Esophagus squamous epithelium (tissue), 5 donors: ENCODE measurements around the gene COG6. TPM values are rescaled to one million over a fixed set of nuclear protein-coding genes. Genes with fewer than 3 reads are reported as not detected.

Experiments
- DNase-seq: peaks from one replicate; lab custom pipeline; 2025; lab: John Stamatoyannopoulos, UW
- H3K27ac ChIP-seq, 4 donors: fragments of 200-600 bp; sonication (generic); one replicate each; pipeline ENCODE4 v1.5.1; 2016 to 2019; ENCODE audit warnings: mild to moderate bottlenecking in 1 of 4
- H3K27me3 ChIP-seq, 4 donors: fragments of 200-600 bp; sonication (generic); 1 replicate in 3 of 4; 2 replicates in 1 of 4; pipeline versions ENCODE4 v1.5.1 to v1.6.0; 2017 to 2021; ENCODE audit warnings: antibody characterized with exemption in 1 of 4
- H3K36me3 ChIP-seq, 3 donors: fragments of 200-600 bp; sonication (generic); one replicate each; pipeline ENCODE4 v1.5.1; 2016 to 2019
- H3K4me1 ChIP-seq, 3 donors: fragments of 200-600 bp; sonication (generic); one replicate each; pipeline ENCODE4 v1.5.1; 2017 to 2019
- H3K4me3 ChIP-seq, 4 donors: fragments of 200-600 bp; sonication (generic); 1 replicate in 3 of 4; 2 replicates in 1 of 4; pipeline ENCODE4 v1.5.1; 2016 to 2019; ENCODE audit warnings: mild to moderate bottlenecking in 2 of 4, moderate library complexity in 1 of 4
- H3K9me3 ChIP-seq, 3 donors: fragments of 200-600 bp; sonication (generic); one replicate each; pipeline ENCODE4 v1.5.1; 2016 to 2019
- CTCF ChIP-seq, 6 experiments: fragments of 450-650 bp in 4 of 6; fragments of 200-600 bp in 2 of 6; sonication (generic) in 2 of 6; IDR thresholded peaks; one replicate each; pipeline ENCODE4 v1.5.1; 2016 to 2019; ENCODE audit warnings: antibody characterized with exemption in 6 of 6, mild to moderate bottlenecking in 4 of 6, moderate library complexity in 4 of 6
- POLR2A ChIP-seq, 4 donors: fragments of 450-650 bp; IDR thresholded peaks; one replicate each; pipeline ENCODE4 v1.6.1; 2017; ENCODE audit warnings: antibody characterized with exemption in 4 of 4, mild to moderate bottlenecking in 4 of 4, moderate library complexity in 3 of 4
- WGBS, 2 donors: methylation state at CpG; one replicate each; pipeline ENCODE4 v1.1.5; 2018; 5-methylcytosine and 5-hydroxymethylcytosine counted together
- intact Hi-C: fragments of 100-400 bp; cut with DNase I; formaldehyde crosslinking; loops from one replicate; pipeline ENCODE4 v1.15.0; 2022
- total RNA-seq, 4 donors: library from RNA; depleted of rRNA; stranded (reverse); fragments of >200 nt; gene quantifications; one replicate each; pipeline ENCODE4 v1.1.0, GENCODE V29; 2016
- donor health status: DM: yes; HTN: yes; CAD: no.

The COG6 gene
- total RNA-seq, 4 donors from 2014 or later = 10.5 to 18.9 (median 14.9) TPM

DNA sequence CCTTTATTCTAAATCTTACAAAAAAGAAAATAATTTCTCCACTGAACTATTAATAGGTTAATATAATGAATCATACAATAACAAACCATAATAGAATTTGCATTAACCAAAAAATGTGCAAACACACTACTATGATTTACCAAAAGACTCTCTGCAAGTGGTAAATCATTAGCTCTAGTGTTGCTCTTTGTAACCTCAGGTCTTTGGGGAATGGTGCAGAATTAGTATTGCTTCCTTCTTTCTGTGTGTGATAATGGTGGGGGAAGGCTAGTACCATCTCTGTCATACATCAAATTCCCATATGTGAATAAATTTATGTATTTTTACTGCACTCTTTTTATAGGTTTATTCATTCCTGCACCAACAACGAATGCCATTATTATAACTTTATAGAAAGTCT, 105.1 kb downstream of the COG6 start:
- Histone ChIP-seq H3K4me3 (no peak overlapping the region), H3K4me1 (peaks cover 0 to 8% (median 3%) of the 10 kb centered on the region in 3 donors), H3K9me3 (no peaks in the 10 kb centered on the region), H3K27ac (no peak overlapping the region), H3K36me3 (no peaks in the 10 kb centered on the region), H3K27me3 (no peaks in the 10 kb centered on the region)
- DNase-seq = no peak
- WGBS, 2 donors = 85 to 88% methylated on average over 1 of the region's 1 CpG
- no peak for TF ChIP-seq POLR2A (IDR thresholded peaks at IDR 0.05)
- no peak for TF ChIP-seq CTCF (IDR thresholded peaks at IDR 0.05)
- intact Hi-C loops = no loop called here

DNA sequence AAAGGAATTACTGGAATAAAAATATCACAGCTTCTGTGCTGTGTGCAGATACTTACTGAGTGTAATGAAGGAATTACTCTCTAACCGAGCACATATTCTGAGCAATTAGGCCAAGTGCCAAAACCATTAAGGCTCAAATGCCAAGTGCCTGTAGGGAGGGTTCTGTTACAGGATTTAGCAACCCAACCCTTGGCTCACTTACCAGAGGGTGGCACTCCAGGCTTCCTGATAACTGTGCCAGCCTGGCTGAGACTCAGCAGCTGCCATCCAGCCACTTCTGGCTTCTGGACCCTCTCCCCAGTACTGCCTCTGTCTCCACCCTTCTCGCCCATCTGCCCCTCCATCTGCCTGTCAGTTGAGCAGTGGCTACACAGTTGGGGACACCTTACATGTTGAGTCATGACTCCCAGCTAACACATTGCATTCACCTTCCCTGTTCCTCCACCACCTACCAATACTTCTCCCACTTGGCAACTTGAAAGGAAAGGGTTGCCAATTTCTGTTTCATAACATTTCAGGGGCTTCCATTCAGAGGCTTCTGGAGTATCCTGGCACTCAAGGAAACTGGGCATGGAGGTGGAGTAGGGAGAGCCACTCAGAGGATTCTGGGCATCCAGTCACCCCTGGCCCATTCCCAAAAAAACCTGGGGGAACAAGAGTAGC, 110.5 kb downstream of the COG6 start:
- Histone ChIP-seq H3K4me3 (no peak overlapping the region), H3K27ac (peak overlapping the region; percentile 1 to 70 (median 42)), H3K4me1 (peaks cover 7 to 62% (median 31%) of the 10 kb centered on the region in 3 donors), H3K27me3 (no peaks in the 10 kb centered on the region), H3K9me3 (no peaks in the 10 kb centered on the region), H3K36me3 (no peaks in the 10 kb centered on the region)
- intact Hi-C loops = no loop called here
- DNase-seq = no peak
- TF ChIP-seq CTCF (IDR thresholded peaks at IDR 0.05) (peak in 5 of 6 experiments; percentile 5 to 47 (median 25)), POLR2A (IDR thresholded peaks at IDR 0.05) (no peak)
- 22 to 30% methylated on average over 1 to 2 of the region's 2 CpGs for WGBS, 2 donors

GRCh38 chr13:39766464-39767158, 111.1 kb downstream of the COG6 start:
- DNase-seq = no peak
- WGBS, 2 donors = 24 to 25% methylated on average over 2 of the region's 2 CpGs
- Histone ChIP-seq H3K4me3 (no peak overlapping the region), H3K27ac (peak overlapping the region; percentile 1 to 70 (median 42)), H3K36me3 (no peaks in the 10 kb centered on the region), H3K4me1 (peaks cover 7 to 68% (median 31%) of the 10 kb centered on the region in 3 donors), H3K9me3 (no peaks in the 10 kb centered on the region), H3K27me3 (no peaks in the 10 kb centered on the region)
- TF ChIP-seq CTCF (IDR thresholded peaks at IDR 0.05) (no peak), POLR2A (IDR thresholded peaks at IDR 0.05) (no peak)
- intact Hi-C loops = no loop called here

- DNase-seq = no peak
- Histone ChIP-seq H3K27me3 (no peaks in the 10 kb centered on the region), H3K36me3 (no peaks in the 10 kb centered on the region), H3K27ac (peak overlapping the region in 1 of 4 donors; percentile 11), H3K4me1 (peaks cover 7 to 68% (median 31%) of the 10 kb centered on the region in 3 donors), H3K4me3 (no peak overlapping the region), H3K9me3 (no peaks in the 10 kb centered on the region)
- TF ChIP-seq POLR2A (IDR thresholded peaks at IDR 0.05) = no peak
- TF ChIP-seq CTCF (IDR thresholded peaks at IDR 0.05) = no peak
- 43 to 55% methylated on average over 3 of the region's 3 CpGs for WGBS, 2 donors
- intact Hi-C loops = no loop called here
Observed at GRCh38 chr13:39767791-39768517, 112.5 kb downstream of the COG6 start.

GRCh38 chr13:39768962-39769361, 113.5 kb downstream of the COG6 start:
- H3K4me3 ChIP-seq = no peak overlapping the region
- peaks cover 7 to 68% (median 31%) of the 10 kb centered on the region in 3 donors for H3K4me1 ChIP-seq
- H3K27me3 ChIP-seq = no peaks in the 10 kb centered on the region
- H3K27ac ChIP-seq = no peak overlapping the region
- DNase-seq = no peak
- H3K36me3 ChIP-seq = no peaks in the 10 kb centered on the region
- TF ChIP-seq CTCF (IDR thresholded peaks at IDR 0.05) = no peak
- no peak for TF ChIP-seq POLR2A (IDR thresholded peaks at IDR 0.05)
- H3K9me3 ChIP-seq = no peaks in the 10 kb centered on the region
- intact Hi-C loops = no loop called here
